GM19438 (cell line): ENCODE measurements around the gene PHLDB1.
"Not testable (repeated sequence)": the region's sequence is repeated elsewhere in the genome, so short reads cannot be mapped to it uniquely, and the experiment has no call there.

ENCODE experiments used
- ATAC-seq: cut with Tn5 transposase; IDR thresholded peaks from one replicate; pipeline ENCODE4 v1.9.1; 2021; ENCODE audit warnings: low read depth; ENCODE audit not compliant: unreplicated experiment

The PHLDB1 gene

DNA sequence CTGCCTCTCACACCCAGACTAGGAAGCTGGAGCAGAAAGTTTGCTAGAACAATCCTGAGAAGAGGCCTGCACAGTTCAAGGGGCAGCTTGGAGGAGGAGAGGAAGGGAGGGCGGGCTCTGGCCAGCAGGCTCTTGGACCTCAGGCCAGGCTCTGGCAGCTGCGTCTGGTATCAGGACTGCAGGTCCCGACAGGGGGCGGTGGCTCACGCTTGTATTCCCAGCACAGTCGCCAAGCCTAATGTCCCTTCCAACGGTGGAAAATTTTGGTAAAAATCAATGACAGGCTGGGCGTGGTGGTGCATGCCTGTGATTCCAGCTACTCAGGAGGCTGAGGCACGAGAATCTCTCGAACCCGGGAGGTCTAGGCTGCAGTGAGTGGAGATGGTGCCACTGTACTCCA, 71.5 kb downstream of the PHLDB1 start:
- not testable (repeated sequence) for ATAC-seq

- no peak for ATAC-seq
Observed at GRCh38 chr11:118679483-118679882, 72.1 kb downstream of the PHLDB1 start, which contains the start of gene TREH. TSS of gene TREH (minus strand) at chr11:118679650. CDS start at chr11:118679627, 23 bp downstream.

- no peak for ATAC-seq
Observed at GRCh38 chr11:118682372-118682771, 75.0 kb downstream of the PHLDB1 start.

DNA sequence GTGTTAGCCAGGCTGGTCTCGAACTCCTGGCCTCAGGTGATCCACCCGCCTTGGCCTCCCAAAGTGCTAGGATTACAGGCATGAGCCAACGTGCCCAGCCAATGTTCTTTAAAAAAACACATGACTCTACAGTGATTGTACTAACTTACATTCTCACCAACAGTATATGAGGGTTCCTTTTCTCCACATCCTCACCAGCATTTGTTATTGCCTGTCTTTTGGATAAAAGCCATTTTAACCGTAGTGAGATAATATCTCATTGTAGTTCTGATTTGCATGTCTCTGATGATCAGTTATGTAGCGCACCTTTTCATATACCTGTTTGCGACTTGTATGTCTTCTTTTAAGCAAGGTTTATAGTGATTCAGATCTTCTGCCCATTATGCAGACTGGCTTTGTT, 75.5 kb downstream of the PHLDB1 start:
- not testable (repeated sequence) for ATAC-seq

DNA sequence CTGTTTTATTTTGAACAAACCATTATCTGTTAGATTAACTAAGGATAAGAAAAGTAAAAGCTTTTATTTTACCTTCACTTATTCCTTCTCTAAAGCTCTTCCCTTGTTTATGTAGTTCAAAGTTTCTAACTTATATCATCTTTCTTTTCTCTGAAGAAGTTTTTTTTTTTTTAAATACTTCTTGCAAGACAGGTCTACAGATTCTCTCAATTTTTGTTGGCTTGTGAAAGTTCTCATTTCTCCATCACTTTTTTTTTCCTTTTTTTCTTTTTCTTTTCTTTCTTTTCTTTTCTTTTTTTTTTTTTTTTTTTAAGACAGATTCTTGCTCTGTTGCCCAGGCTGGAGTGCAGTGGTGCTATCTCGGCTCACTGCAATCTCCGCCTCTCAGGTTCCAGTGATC, 76.8 kb downstream of the PHLDB1 start:
- no peak for ATAC-seq

DNA sequence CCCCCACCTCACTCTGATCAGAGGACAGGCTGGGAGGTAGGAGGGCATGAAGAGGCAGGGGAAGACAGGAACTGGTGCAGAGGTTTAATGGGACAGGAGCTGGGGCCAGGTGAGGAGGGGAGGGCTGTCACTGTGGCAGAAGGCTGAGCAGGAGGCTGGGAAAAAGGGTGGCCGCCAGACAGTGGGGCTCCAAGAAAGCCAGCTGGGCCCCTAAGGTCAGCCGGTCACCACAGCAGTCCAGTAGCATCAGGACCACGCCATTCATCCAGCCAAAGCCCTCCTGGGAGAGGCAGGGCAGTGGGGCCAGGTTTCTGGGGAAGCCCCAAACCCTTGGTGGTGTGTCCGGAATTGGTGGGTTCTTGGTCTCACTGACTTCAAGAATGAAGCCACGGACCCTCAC, 80.5 kb downstream of the PHLDB1 start:
- ATAC-seq: no peak

DNA sequence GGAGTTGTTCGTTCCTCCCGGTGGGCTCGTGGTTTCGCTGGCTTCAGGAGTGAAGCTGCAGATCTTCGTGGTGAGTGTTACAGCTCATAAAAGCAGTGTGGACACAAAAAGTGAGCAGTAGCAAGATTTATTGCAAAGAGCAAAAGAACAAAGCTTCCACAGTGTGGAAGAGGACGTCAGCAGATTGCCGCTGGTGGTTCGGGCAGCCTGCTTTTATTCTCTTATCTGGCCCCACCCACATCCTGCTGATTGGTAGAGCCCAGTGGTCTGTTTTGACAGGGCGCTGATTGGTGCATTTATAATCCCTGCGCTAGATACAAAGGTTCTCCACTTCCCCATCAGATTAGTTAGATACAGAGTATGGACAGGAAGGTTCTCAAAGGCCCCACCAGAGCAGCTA, 80.9 kb downstream of the PHLDB1 start:
- not testable (repeated sequence) for ATAC-seq

DNA sequence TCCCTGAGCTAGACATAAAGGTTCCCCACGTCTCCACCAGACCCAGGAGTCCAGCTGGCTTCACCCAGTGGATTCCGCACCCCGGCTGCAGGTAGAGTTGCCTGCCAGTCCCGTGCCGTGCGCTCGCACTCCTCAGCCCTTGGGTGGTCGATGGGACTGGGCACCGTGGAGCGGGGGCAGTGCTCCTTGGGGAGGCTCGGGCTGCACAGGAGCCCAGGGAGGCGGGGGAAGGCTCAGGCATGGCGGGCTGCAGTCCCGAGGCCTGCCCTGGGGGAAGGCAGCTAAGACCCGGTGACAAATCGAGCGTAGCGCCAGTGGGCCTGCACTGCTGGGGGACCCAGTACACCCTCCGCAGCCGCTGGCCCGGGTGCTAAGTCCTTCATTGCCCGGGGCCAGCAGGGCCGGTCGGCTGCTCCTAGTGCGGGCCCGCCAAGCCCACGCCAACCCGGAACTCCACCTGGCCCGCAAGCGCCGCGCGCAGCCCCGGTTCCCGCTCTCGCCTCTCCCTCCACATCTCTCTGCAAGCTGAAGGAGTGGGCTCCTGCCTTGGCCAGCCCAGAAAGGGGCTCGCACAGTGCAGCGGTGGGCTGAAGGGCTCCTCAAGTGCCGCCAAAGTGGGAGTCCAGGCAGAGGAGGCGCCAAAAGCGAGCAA, 81.6 kb downstream of the PHLDB1 start:
- no peak for ATAC-seq

DNA sequence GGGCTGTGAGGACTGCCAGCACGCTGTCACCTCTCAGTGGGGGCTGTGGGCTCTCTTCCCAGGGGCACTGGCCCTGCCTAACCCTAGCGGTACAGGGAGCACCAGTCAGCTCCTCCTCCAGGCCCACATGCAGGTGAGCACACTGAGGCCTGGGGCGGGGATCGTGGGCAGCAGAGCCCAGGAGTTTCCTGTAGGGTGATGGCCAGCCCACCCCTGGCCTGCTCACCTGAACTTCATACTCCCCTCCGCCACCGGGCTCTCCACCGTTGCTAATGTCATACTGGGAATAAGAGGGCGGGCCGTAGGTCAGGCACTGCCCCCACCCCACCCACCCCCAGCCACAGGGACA, 82.1 kb downstream of the PHLDB1 start:
- ATAC-seq: no peak

GRCh38 chr11:118689852-118690552, 82.6 kb downstream of the PHLDB1 start:
- ATAC-seq: peak; percentile 77

DNA sequence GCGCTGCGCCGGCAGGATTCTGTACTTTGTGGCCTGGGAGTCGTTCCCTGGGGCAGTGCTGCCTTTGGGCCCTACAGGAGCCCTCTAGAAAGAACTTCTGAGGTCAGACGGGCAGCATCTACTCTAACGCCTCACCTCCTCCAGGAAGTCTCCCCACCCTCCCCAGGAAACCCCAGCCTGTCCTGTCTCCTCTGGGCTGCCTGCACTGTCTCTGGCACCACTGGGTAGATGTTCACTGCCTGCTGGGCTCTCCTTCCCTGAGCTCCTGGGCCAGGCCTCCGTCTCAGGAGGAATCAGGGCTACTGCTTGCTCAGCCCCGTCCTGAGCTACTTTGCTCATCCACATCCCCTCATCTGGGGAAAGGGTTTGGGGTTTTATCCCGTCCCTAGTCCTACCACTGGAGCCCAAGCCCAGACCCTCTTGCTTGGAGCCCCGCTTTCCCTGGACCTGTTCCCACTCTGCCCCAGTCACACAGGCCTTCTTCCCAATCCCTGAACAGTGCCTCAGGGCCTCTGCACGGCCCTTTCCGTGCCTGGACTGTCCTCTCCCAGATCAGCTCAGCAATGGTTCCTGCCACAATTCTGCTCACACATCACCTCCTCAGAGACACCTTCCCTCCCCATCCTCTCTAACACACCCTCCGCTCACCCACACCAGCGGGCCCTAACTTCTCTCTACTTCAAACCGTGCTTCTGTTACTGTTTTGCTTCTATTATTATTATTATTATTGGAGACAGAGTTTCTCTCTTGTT, 83.3 kb downstream of the PHLDB1 start:
- ATAC-seq: no peak

DNA sequence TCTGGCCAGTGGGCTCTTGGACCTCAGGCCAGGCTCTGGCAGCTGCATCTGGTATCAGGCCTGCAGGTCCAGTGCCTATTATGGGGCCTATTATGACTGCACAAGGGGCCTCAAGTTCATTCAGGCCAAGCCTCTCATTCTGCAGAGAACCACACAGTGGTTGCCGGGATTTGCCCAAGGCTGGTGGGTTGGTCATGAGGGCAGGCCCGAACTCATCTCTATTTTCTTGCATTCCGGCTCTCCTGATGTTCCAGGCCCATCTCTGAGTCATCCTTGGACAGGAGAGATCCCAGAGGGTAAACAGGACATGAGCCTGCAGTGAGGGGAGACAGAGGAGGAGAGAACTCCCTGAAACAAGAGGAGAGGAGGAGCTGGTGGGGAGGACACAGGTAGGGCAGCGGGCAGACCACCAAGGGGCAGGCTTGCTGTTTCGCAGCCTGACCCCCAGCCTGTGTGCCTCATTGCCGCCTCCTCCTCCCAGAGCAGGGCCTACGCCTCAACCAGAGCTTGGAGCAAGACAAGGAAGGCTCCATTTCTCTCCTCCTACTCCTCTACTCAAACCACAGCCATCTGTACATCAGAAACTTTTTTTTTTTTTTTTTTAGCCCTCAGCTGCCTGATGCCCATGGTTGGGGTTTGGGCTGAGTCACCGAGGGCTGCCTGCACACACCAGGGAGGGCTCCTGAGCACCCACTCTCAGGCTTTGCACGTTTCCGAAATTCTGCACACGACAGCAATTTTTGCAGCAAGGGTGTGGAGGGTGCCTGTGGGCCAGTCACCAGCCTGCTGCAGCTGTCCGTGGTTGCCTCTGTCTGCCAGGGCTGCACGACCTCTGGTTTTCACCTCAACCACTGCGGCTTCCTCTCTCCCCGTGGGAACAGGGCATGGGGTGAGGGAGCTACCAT, 84.8 kb downstream of the PHLDB1 start:
- no peak for ATAC-seq

DNA sequence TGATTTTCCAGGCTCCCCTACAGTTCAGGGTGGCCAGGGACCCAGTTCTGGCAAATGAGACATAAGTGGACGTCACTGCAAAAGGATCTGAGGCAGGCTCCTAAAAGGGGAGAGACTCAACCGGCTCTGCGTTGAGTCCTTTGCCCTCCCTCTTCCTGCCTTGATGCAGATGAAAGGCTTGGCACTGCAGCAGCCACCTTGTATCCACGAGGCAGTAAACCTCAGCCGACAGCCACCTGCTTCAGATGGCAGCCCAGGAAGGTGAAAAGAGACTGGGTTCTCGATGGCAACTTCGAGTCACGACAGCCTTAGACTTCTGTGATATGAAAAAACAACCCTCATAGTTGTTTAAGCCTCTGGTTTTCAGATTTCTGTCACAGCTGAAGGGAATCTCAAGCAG, 86.8 kb downstream of the PHLDB1 start:
- ATAC-seq: no peak

GRCh38 chr11:118694771-118695170, 87.4 kb downstream of the PHLDB1 start:
- ATAC-seq: no peak

DNA sequence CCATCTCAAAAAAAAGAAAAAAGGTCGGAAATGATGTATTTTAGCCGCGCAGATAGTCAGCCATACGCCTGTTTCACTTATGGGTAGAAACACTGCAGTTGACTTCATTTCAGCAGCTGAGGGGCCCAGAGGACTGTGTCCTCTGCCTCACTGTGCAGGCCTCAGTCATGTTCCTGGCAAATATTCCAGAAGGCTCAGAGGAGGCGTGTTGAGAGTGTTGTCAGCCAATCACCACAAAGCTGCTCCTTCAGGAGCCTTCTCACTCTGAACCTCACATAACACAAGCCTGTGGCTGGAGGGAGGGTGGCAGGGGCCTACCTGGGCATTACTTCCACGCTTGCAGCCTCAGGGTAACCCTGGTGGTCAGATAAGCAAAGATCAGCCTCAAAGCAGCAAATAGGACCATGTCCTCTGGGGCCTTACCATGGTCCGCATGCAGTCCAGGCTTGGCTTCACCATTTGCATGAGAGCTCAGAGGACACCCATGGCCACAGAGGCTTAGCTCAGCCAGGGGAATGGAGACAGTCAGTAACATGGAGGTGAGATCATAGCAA, 89.3 kb downstream of the PHLDB1 start:
- no peak for ATAC-seq

GRCh38 chr11:118697346-118697745, 89.9 kb downstream of the PHLDB1 start:
- no peak for ATAC-seq

GRCh38 chr11:118699506-118700220, 92.2 kb downstream of the PHLDB1 start:
- no peak for ATAC-seq

GRCh38 chr11:118703563-118704106, 96.2 kb downstream of the PHLDB1 start:
- no peak for ATAC-seq

GRCh38 chr11:118705111-118705741, 97.8 kb downstream of the PHLDB1 start:
- ATAC-seq: no peak
